Activated gamma-delta T cell treated with anti-CD3 and anti-CD28 coated beads, Interleukin-2, amount 50 U/mL, for 16 hours (primary cell): ENCODE measurements around the gene SORCS2.

Experiments used
- DNase-seq: peaks from one replicate; pipeline ENCODE4 v3.0.0-alpha.2; 2020; ENCODE audit warnings: low read depth

Gene SORCS2

GRCh38 chr4:7270121-7270520 lies 77.8 kb downstream of the SORCS2 start:
- DNase-seq, result no peak

GRCh38 chr4:7272404-7272803 lies 80.1 kb downstream of the SORCS2 start:
- no peak for DNase-seq

- no peak for DNase-seq
These were observed 81.5 kb downstream of the SORCS2 start for GRCh38 chr4:7273738-7274297.

- no peak for DNase-seq
These were observed 82.7 kb downstream of the SORCS2 start for GRCh38 chr4:7275067-7275466.

GRCh38 chr4:7275490-7276154 lies 83.3 kb downstream of the SORCS2 start:
- DNase-seq, result no peak

- DNase-seq, result no peak
These were observed 84.2 kb downstream of the SORCS2 start for GRCh38 chr4:7276515-7276914.

GRCh38 chr4:7278071-7278765 lies 85.9 kb downstream of the SORCS2 start:
- DNase-seq, result no peak

GRCh38 chr4:7278981-7279380 lies 86.6 kb downstream of the SORCS2 start:
- no peak for DNase-seq

- DNase-seq, result no peak
These were observed 87.6 kb downstream of the SORCS2 start for GRCh38 chr4:7279902-7280301.

GRCh38 chr4:7280926-7281690 lies 88.8 kb downstream of the SORCS2 start:
- DNase-seq, result no peak

- DNase-seq, result no peak
These were observed 89.6 kb downstream of the SORCS2 start for GRCh38 chr4:7281691-7282665.

GRCh38 chr4:7282786-7283440 lies 90.6 kb downstream of the SORCS2 start:
- no peak for DNase-seq

- no peak for DNase-seq
These were observed 93.1 kb downstream of the SORCS2 start for GRCh38 chr4:7285244-7286094.

- no peak for DNase-seq
These were observed 93.8 kb downstream of the SORCS2 start for GRCh38 chr4:7286170-7286569.

GRCh38 chr4:7286798-7287197 lies 94.5 kb downstream of the SORCS2 start:
- DNase-seq, result no peak

GRCh38 chr4:7287274-7287917 lies 95.1 kb downstream of the SORCS2 start:
- no peak for DNase-seq

- DNase-seq, result no peak
These were observed 95.6 kb downstream of the SORCS2 start for GRCh38 chr4:7287918-7288280.

- DNase-seq, result no peak
These were observed 96.6 kb downstream of the SORCS2 start for GRCh38 chr4:7288751-7289523.

GRCh38 chr4:7289589-7289988 lies 97.3 kb downstream of the SORCS2 start:
- no peak for DNase-seq
